Epithelial cell of esophagus (primary cell): ENCODE data around the gene NEDD4L.

Experiments used
- DNase-seq: peaks from one replicate; pipeline ENCODE4 v3.0.0; 2010; ENCODE audit warnings: low read depth
- H3K4me3 ChIP-seq: 2 replicates; pipeline ENCODE4 v1.5.1; 2011; ENCODE audit warnings: mild to moderate bottlenecking, low read length, control low read depth
- TF ChIP-seq, protein P1 (sequence below): IDR thresholded peaks from 2 replicates; pipeline ENCODE4 v1.5.1; 2011; ENCODE audit warnings: low read depth, mild to moderate bottlenecking, low read length, control low read depth, inconsistent platforms; ENCODE audit not compliant: insufficient read depth; ENCODE audit errors: missing control alignments

Gene NEDD4L

GRCh38 chr18:58334061-58334460, 290.0 kb downstream of the NEDD4L start:
- no peak overlapping the region for H3K4me3 ChIP-seq
- DNase-seq: no peak
- TF ChIP-seq, protein P1, sequence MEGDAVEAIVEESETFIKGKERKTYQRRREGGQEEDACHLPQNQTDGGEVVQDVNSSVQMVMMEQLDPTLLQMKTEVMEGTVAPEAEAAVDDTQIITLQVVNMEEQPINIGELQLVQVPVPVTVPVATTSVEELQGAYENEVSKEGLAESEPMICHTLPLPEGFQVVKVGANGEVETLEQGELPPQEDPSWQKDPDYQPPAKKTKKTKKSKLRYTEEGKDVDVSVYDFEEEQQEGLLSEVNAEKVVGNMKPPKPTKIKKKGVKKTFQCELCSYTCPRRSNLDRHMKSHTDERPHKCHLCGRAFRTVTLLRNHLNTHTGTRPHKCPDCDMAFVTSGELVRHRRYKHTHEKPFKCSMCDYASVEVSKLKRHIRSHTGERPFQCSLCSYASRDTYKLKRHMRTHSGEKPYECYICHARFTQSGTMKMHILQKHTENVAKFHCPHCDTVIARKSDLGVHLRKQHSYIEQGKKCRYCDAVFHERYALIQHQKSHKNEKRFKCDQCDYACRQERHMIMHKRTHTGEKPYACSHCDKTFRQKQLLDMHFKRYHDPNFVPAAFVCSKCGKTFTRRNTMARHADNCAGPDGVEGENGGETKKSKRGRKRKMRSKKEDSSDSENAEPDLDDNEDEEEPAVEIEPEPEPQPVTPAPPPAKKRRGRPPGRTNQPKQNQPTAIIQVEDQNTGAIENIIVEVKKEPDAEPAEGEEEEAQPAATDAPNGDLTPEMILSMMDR: no peak

- H3K4me3 ChIP-seq: no peak overlapping the region
- DNase-seq: no peak
- TF ChIP-seq, protein P1: no peak
These were observed 291.2 kb downstream of the NEDD4L start for GRCh38 chr18:58335223-58335622.

- no peak overlapping the region for H3K4me3 ChIP-seq
- TF ChIP-seq, protein P1: no peak
- DNase-seq: no peak
These were observed 291.8 kb downstream of the NEDD4L start for GRCh38 chr18:58335821-58336220.

DNA sequence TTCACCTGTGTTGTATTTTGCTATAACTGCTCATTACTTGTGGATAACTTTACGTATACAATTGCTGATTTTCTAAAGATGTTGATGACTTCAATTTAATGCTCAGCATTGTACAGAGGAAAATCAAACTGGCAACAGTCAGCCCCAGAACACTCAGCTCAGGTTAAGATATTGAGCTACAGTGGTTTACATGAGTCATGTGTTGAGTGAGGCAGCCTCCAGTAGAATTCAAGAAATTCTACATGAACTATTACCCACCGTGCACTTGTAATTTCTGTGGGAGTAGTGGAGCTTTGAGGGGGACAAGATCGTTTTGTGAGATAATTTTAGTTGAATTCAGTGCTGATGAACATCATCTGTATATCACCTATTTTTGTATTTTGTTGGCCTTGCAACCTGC, 292.6 kb downstream of the NEDD4L start:
- TF ChIP-seq, protein P1: no peak

DNA sequence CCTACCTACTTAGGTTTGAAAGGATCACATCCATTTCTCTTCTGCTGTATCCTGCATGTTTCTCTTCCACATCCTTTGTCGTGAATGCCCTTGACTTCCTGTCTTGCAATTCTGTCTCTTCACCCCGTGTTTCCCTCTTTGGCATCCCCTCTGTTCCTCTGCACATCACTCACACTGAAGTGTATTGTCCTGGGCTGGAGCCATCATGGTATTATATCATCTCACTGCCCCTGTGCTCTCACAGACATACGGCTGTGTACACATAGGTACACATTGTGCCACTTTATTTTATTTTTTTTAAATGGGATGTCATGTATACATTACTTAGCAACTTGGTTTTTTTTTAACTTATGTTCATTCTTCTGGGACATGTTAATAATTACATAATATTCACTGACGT, 293.3 kb downstream of the NEDD4L start:
- H3K4me3 ChIP-seq: no peak overlapping the region
- TF ChIP-seq, protein P1: no peak
- DNase-seq: no peak

More for the DNA sequence above, 292.6 kb downstream of the NEDD4L start:
- DNase-seq: peak; percentile 35
- H3K4me3 ChIP-seq: no peak overlapping the region

DNA sequence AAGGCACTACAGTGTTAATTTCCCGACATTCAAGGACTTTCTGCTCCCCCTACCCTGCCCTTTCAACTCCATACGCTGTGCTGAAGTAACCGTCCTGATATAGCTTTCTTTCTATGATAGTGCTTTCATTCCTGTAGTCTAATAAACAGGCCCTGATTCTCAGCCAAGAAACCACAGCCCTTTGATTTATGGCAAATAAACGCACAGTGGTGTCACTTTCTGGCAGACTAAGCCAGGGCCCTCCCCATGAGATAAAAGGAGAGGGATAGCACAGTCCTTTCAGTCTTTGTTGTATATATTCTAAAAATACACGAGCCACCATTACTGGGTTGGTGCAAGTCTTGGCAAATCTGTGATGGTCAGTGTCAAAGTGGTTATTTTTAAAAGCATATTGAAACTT, 293.7 kb downstream of the NEDD4L start:
- DNase-seq: no peak
- H3K4me3 ChIP-seq: no peak overlapping the region
- TF ChIP-seq, protein P1: no peak

DNA sequence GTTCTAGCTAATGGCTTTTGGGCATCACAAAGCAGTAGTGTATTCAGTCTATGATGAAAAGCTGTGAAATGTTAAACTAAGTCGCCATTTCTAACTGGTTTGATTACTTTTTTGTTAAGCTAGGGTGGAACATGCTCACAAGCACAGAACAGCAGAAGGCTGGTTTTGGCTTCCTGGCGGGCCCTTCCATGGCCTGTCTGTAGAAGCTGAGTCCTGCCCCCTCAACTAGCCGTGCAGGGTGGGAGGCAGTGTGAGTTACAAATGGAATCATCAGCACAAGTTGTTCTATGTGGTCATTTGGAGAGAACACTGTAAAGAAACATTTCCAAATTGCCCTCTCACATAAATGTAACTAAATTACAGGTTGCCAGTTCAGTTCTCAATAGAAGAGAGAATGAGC, 294.1 kb downstream of the NEDD4L start:
- DNase-seq: no peak
- TF ChIP-seq, protein P1: no peak
- no peak overlapping the region for H3K4me3 ChIP-seq
